Measurements from ENCODE around the gene ZFPM1.
A peak's percentile ranks its signal among the peaks of the same experiment; 100 is the strongest.

ZFPM1 gene

DNA sequence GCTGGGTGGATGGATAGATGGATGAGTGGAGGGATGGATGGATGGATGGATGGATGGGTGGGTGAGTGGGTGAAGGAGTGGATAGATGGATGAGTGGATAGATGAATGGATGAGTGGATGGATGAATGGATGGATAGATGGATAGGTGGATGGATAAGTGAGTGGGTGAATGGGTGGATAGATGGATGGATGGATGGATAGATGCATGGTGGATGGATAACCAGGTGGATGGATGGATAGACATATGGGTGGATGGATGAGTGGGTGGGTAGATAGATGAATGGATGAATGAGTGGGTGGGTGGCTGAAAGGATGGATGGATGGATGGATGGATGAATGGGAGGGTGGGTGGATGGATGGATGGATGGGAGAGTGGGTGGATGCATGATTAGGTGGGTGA, 66.2 kb downstream of the ZFPM1 start:
- Mint-ChIP-seq H3K36me3 (peaks cover 32% of the 10 kb centered on the region), H3K4me3 (no peak overlapping the region), H3K27ac (no peak overlapping the region), H3K4me1 (peaks cover 30% of the 10 kb centered on the region), H3K9me3 (peaks cover 10% of the 10 kb centered on the region)
- ATAC-seq (no peak), DNase-seq (ENCODE audit: low spot score in 2 of 2) (no peak)

GRCh38 chr16:88519938-88520653, 67.0 kb downstream of the ZFPM1 start:
- peaks cover 27% of the 10 kb centered on the region for H3K36me3 Mint-ChIP-seq
- DNase-seq (ENCODE audit: low spot score in 2 of 2): no peak
- H3K4me1 Mint-ChIP-seq: peaks cover 30% of the 10 kb centered on the region
- no peak overlapping the region for H3K4me3 Mint-ChIP-seq
- no peak overlapping the region for H3K27ac Mint-ChIP-seq
- H3K9me3 Mint-ChIP-seq: peaks cover 10% of the 10 kb centered on the region
- ATAC-seq: no peak

- H3K9me3 Mint-ChIP-seq: peaks cover 10% of the 10 kb centered on the region
- no peak overlapping the region for H3K27ac Mint-ChIP-seq
- ATAC-seq (no peak), DNase-seq (ENCODE audit: low spot score in 2 of 2) (no peak)
- H3K4me1 Mint-ChIP-seq: peaks cover 30% of the 10 kb centered on the region
- H3K36me3 Mint-ChIP-seq: peaks cover 23% of the 10 kb centered on the region
- H3K4me3 Mint-ChIP-seq: no peak overlapping the region
Observed at GRCh38 chr16:88521674-88522073, 68.6 kb downstream of the ZFPM1 start.

GRCh38 chr16:88522276-88522949, 69.3 kb downstream of the ZFPM1 start:
- peaks cover 25% of the 10 kb centered on the region for H3K4me1 Mint-ChIP-seq
- no peak overlapping the region for H3K27ac Mint-ChIP-seq
- DNase-seq (ENCODE audit: low spot score in 2 of 2) (no peak), ATAC-seq (no peak)
- peaks cover 16% of the 10 kb centered on the region for H3K36me3 Mint-ChIP-seq
- H3K9me3 Mint-ChIP-seq: peaks cover 10% of the 10 kb centered on the region
- no peak overlapping the region for H3K4me3 Mint-ChIP-seq

DNA sequence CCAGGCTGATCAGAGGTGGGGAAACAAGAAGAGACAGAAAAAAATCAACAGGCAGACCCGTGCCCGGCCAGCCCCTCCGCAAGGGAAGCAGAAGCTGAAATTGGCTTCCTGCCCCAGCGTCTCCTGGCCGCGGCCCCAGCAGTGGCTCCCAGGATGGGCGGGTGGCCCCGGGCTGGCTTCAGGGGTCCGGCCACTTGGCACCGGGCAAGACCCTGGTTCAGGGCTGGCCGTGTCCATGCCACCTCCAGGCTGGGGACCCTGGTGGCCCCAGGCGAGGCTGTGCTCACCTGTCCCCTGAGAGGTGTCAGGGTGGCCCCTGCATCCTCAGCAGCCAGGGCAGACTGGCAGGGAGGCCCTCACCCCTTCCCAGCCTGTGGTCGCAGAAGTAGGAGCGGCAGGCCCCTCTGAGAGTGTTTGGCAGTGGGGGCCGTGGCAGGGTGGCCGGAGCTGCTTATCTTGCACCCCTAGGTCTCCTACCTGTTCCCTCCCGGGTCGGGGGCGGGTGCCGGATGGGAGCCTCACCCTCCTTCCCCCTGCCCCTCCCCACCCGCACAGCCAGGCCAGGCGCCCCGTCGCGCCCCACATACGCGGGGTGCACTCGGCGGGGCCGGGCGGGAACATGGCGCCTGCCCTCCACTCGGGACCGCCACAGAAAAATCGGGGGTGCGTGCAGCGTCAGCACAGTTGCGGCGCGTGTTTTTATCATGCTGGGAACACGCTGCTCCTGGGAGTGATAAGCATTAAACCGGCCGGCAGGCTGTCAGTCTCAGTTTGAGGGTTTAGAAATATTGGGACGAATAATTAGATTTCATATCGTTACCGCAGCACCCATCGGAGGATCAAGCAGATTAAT, 70.5 kb downstream of the ZFPM1 start:
- no peak overlapping the region for H3K4me3 Mint-ChIP-seq
- no peak for ATAC-seq
- peaks cover 14% of the 10 kb centered on the region for H3K4me1 Mint-ChIP-seq
- peaks cover 6% of the 10 kb centered on the region for H3K36me3 Mint-ChIP-seq
- peaks cover 3% of the 10 kb centered on the region for H3K9me3 Mint-ChIP-seq
- H3K27ac Mint-ChIP-seq: no peak overlapping the region
- no peak for DNase-seq (ENCODE audit: low spot score in 2 of 2)

GRCh38 chr16:88524274-88524972, 71.3 kb downstream of the ZFPM1 start:
- Mint-ChIP-seq H3K4me1 (peaks cover 13% of the 10 kb centered on the region), H3K9me3 (no peaks in the 10 kb centered on the region), H3K36me3 (peaks cover 13% of the 10 kb centered on the region), H3K27ac (no peak overlapping the region), H3K4me3 (no peak overlapping the region)
- ATAC-seq: no peak
- DNase-seq (ENCODE audit: low spot score in 2 of 2): no peak

DNA sequence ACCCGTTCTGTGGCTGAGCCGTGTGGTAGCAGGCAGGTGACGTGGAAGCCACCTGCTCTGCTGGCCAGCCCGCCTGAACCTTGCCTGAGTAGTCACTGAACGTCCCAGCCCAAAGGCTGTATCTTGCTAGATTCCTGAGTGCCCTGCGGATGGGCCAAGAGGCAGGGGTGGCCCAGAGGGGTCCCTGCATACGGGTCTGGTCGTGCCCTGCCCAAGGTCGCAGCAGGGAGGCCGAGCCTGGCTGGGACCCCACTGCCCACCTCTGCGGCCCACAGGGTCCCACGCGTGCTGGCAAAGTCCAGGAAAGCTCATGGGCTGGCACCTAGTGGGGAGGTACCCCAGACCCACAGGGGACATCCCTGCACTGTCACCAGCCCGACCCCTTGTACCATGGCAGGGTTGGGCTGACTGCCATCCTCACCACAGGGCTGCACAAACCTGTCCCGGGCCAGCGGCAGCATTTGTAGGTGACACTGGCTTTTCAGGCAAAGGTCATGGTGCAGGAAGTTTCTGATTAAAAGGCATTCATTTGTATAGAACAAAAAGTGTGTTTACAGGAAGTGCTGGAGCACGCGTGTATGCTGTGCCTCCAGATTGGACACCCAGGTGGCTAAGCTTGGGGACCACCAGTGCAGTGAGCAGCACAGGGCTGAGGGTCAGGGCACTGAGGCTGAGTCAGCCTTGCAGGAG, 72.0 kb downstream of the ZFPM1 start:
- no peak for DNase-seq (ENCODE audit: low spot score in 2 of 2)
- Mint-ChIP-seq H3K27ac (no peak overlapping the region), H3K4me3 (no peak overlapping the region), H3K36me3 (peaks cover 15% of the 10 kb centered on the region), H3K4me1 (peaks cover 10% of the 10 kb centered on the region), H3K9me3 (no peaks in the 10 kb centered on the region)
- ATAC-seq: no peak

DNA sequence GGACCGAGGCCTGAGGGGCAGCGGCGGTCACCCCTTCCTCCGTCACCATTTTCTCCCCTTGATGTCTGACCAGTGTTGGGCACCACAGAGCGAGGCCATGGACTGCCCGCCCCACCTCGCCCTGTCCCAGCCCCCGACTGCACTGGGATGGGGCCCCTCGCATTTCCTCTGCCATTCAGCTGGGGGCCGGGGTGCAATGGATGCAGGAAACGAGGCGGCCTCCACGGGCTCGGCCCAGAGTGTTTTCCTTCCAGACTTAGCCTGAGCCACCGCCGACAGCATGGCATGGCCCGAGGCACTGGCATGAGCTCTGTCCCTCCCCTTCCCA, 72.5 kb downstream of the ZFPM1 start:
- no peak overlapping the region for H3K27ac Mint-ChIP-seq
- no peaks in the 10 kb centered on the region for H3K9me3 Mint-ChIP-seq
- H3K36me3 Mint-ChIP-seq: peaks cover 11% of the 10 kb centered on the region
- DNase-seq (ENCODE audit: low spot score in 2 of 2) (no peak), ATAC-seq (no peak)
- H3K4me1 Mint-ChIP-seq: peaks cover 7% of the 10 kb centered on the region
- H3K4me3 Mint-ChIP-seq: no peak overlapping the region

- DNase-seq (ENCODE audit: low spot score in 2 of 2) (no peak), ATAC-seq (no peak)
- peaks cover 11% of the 10 kb centered on the region for H3K36me3 Mint-ChIP-seq
- no peak overlapping the region for H3K4me3 Mint-ChIP-seq
- no peak overlapping the region for H3K27ac Mint-ChIP-seq
- H3K9me3 Mint-ChIP-seq: no peaks in the 10 kb centered on the region
- H3K4me1 Mint-ChIP-seq: peaks cover 7% of the 10 kb centered on the region
Observed at GRCh38 chr16:88526008-88526905, 73.2 kb downstream of the ZFPM1 start.

DNA sequence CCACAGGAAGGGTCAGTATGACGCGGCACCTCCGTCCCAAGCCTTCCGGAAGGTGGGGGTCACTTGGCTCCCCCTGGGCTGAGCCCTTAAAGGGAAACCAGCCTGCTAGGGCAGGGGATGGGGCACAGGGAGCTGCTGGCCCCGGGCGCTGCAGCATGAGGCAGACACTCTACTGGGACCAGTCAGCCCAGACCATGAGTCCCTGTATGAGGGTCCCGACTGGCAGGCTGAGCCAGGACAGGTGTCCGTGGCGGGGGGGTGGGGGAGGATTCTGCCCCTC, 73.8 kb downstream of the ZFPM1 start:
- no peak for DNase-seq (ENCODE audit: low spot score in 2 of 2)
- Mint-ChIP-seq H3K4me3 (no peak overlapping the region), H3K27ac (no peak overlapping the region), H3K9me3 (no peaks in the 10 kb centered on the region), H3K4me1 (peaks cover 7% of the 10 kb centered on the region), H3K36me3 (peaks cover 14% of the 10 kb centered on the region)
- ATAC-seq: no peak

DNA sequence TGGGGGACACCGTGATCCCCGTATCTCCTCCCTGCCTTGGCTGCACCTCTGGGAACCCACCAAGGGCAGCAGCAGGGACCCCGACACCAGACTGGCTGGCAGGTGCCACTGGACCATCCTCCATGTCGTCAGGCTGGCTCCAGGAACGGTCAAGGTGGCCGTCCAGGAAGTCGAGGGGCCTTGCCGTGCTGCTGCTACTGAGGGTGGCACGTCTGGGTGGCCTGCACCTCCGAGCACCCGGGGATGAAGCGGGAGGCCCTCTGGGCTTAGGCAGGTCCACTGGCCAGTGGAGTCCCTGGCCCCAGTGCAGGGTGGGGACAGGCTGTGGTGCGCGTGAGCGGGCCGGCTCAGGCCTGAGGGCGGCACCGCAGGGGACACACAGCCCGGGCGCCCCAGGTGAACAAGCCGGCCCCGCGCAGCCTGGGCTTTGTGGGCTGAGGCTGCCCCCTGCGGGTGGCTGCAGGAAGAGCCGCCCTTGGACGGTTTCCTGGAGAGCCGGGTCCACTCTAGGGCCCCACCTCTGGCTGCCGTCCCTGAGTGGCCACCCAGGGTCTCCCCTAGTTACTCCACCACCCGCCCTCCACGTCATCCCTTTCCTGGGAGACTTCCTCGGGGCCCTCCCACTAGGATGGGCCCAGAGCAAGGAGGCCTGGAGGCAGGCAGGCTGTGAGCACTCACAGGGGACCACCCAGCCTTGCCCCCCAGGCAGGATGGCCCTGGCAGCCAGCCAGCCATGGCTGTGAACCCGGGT, 74.3 kb downstream of the ZFPM1 start:
- H3K4me3 Mint-ChIP-seq: no peak overlapping the region
- H3K4me1 Mint-ChIP-seq: peaks cover 7% of the 10 kb centered on the region
- peak; percentile 55 to 84 for DNase-seq (ENCODE audit: low spot score in 2 of 2)
- H3K27ac Mint-ChIP-seq: no peak overlapping the region
- H3K9me3 Mint-ChIP-seq: no peaks in the 10 kb centered on the region
- peak; percentile 62 for ATAC-seq
- H3K36me3 Mint-ChIP-seq: peaks cover 19% of the 10 kb centered on the region

GRCh38 chr16:88527937-88528743, 75.1 kb downstream of the ZFPM1 start:
- Mint-ChIP-seq H3K4me1 (peaks cover 7% of the 10 kb centered on the region), H3K27ac (peak overlapping the region; percentile 43), H3K36me3 (peaks cover 22% of the 10 kb centered on the region), H3K4me3 (no peak overlapping the region), H3K9me3 (no peaks in the 10 kb centered on the region)
- DNase-seq (ENCODE audit: low spot score in 2 of 2) (no peak), ATAC-seq (no peak)

GRCh38 chr16:88528902-88529318, 75.8 kb downstream of the ZFPM1 start:
- Mint-ChIP-seq H3K9me3 (no peaks in the 10 kb centered on the region), H3K4me3 (no peak overlapping the region), H3K27ac (peak overlapping the region; percentile 43), H3K36me3 (peaks cover 22% of the 10 kb centered on the region), H3K4me1 (peaks cover 7% of the 10 kb centered on the region)
- DNase-seq (ENCODE audit: low spot score in 2 of 2) (no peak), ATAC-seq (no peak)
